ENCODE results near the gene ATP2A3.
A peak's percentile ranks its signal among the peaks of the same experiment; 100 is the strongest.

ATP2A3 gene

GRCh38 chr17:3970668-3971067 is 6.4 kb upstream of the ATP2A3 start:
- DNase-seq, result no peak

- no peak for DNase-seq
These were observed 5.7 kb upstream of the ATP2A3 start for GRCh38 chr17:3969963-3970362.

DNA sequence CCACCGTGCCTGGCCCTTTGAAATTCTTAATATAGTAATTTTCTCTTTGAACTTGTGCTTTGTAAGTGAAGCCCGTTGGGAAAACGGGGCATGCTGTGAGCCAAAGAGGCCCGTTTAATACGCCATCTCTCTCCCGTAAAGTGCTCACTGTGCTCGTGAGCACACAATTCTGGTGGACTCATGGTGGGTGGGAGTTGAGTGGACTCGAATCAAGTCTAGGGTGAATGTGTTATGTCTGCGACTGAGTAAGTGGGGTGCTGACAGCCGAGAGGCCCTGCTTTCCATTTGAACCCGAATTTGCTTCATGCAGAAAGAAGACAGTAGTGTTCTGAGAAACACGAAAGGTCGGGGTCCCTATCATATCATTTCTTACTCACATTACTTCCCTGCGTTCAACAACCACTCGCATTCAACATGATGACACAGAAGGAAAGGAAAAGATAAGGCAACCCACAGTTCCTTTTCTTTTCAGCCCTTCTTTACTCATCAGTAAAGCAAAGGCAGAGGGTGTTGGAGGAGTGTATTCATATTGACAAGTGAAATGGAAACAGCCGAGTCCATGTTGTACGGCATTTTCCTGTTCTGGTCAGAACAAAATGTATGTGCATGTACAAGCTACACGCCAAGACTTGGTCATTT is 4.8 kb upstream of the ATP2A3 start:
- DNase-seq, result no peak

DNA sequence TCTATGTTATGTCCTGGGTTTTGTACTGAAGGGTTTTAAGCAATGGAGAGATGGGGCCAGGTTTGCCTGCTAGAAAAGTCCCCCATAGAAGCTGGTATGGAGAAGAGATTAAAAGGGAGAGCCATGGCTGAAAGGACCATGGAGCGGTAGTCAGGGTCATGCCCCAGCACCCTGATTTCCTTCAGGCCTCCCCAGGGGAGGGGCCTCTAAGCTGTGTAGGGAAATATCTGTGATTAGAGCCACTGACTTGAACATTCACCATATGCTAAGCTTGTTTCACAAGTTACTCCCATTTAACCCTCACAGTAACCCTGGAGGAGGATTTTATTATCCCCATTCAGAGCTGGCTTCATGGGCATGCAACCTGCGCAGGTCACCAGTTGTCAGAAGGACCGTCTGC is 3.8 kb upstream of the ATP2A3 start:
- DNase-seq, result no peak

DNA sequence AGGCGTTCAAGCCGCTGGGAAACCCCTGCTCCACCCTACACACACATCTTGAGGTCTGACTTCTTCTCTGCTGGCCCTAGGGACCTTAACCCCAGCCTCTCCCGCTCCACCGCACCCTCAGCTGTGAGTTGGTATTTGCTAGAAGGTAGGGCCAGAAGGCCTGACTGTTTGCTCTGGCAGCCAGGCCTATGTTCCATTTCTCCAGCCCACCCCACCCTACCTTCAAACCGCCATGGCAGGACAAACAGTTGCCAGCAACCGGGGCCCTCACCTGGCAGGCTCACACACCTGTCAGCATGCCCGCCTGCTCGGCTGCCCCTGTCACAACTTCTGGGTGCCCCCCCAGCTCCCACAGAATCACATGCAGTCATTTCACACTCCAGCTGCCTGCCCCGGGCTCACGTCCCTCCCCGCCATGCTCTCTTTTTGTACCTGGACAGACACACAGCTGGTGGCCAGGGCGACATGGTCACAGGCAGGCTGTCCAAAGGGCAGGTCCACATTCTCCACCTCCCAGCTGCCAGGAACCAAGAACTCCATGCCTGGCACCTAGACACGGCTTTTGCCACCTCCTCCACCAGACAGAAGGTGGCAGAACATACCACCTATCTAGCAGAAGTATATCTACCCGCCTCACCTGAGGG is 2.6 kb upstream of the ATP2A3 start:
- no peak for DNase-seq

GRCh38 chr17:3965118-3965800 is 1.0 kb upstream of the ATP2A3 start:
- peak; percentile 58 to 60 for DNase-seq

GRCh38 chr17:3963237-3964201 is 718 bp downstream of the ATP2A3 start:
- peak; percentile 21 to 35 for DNase-seq

DNA sequence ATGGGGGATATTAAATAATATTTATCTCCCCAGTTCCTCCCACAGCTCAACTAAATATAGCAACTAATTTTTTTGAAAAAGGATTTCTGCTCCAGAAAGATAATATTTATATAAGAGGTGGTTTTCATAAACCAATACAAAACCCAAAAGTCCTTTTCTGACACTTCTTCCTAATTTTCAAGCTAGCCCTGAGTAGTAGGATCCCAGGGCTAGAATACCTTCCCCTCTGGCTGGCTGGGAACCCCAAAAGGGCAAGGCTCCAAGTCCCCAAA is 1.3 kb downstream of the ATP2A3 start:
- DNase-seq, result no peak

DNA sequence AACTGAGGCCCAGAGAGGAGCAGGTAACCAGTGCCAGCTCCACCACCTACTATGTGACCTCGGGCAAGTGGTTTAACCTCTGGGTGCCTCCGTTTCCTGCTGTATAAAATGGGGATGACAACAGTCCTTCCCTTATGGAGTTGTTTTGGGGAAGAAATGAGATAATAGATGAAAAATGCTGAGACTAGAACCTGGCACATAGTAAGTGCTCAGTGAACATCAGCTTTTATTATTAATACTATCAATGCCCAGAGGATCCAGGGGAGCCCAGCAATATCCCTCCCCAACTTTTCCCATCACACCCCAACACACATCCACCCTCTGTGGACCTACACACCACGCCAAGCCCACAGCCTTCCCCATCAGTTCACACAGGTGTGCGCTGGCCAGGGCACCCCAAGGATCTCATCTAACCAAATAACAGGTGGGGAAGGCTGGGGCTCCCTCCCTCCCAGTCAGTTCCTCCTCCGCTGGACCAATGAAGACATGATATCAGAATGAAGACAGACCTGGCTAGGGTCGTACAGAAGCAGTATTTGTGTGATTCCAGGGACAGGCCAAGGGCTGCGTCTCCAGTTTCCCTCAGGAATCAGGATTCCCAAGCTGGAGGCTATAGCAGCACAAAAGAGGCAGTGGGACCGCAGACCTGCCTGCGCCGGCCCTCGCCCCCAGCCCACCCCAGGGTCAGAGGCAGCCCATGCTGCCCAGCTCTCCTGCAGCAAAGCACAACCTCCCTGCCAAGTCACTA is 1.8 kb downstream of the ATP2A3 start:
- no peak for DNase-seq

DNA sequence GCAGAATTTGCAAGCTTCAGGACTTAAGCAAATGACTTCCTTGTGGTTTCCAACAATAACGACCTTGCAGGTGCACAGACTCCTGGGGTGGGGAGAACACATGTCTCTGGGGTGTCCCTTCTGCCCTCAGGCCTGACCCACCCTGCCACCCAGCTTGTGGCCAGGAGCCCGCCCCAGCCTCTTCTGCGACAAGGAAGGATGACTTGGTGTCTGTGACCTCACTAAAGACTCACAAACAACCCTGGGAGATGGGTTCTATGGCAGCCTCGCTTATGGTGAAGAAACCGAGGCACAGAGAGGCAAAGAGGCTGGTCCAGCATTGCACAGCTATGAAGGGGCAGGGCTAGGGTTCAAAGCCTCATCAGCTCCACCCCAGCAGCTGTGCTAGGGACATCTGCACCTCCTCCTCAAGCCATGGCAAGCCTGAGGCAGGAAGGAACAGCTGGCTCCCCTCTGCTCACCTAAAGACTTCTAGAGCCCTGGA is 2.6 kb downstream of the ATP2A3 start:
- no peak for DNase-seq

DNA sequence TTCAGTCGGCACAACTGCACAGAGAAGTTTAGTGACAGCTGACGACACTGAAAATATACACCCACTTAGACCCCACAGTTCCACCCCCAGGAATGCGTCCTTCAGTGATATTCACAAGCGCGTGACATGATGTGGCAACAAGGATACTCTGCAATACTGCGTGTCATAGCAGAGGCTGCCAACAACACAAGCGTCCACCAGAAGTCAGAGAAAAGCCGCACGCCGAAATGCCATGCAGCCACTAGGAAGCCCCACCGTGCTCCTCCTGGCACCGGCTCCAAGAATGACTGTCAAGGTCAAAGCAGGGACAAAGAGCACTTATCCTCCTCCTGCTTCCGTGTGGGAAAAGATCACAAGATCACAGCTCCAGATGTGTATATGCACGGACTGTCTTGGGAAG is 3.5 kb downstream of the ATP2A3 start:
- no peak for DNase-seq

- no peak for DNase-seq
These were observed 4.2 kb downstream of the ATP2A3 start for GRCh38 chr17:3959921-3960601.

- DNase-seq, result no peak
These were observed 4.8 kb downstream of the ATP2A3 start for GRCh38 chr17:3959295-3959899.

- DNase-seq, result no peak
These were observed 6.3 kb downstream of the ATP2A3 start for GRCh38 chr17:3957735-3958599.

DNA sequence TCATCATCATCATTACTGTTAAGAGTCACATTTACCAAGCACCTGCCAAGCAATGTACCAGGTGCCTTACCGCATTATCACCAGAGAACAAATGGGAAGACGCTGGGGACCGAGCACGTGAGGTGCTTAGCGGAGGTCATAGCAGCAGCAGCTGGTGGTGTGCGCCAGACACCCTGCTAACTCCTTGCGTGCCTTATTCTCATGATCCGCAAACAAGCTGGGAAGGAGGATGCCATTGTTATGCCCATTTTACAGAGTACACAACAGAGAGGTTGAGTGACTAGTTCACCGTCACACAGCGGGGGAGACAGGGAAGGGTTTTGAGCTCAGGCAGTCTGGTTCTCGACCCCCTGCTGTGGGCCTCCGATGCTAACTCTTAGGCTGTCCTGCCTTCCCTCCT is 7.3 kb downstream of the ATP2A3 start:
- no peak for DNase-seq

- DNase-seq, result no peak
These were observed 7.8 kb downstream of the ATP2A3 start for GRCh38 chr17:3956327-3956957.

- no peak for DNase-seq
These were observed 8.6 kb downstream of the ATP2A3 start for GRCh38 chr17:3955673-3955988.

DNA sequence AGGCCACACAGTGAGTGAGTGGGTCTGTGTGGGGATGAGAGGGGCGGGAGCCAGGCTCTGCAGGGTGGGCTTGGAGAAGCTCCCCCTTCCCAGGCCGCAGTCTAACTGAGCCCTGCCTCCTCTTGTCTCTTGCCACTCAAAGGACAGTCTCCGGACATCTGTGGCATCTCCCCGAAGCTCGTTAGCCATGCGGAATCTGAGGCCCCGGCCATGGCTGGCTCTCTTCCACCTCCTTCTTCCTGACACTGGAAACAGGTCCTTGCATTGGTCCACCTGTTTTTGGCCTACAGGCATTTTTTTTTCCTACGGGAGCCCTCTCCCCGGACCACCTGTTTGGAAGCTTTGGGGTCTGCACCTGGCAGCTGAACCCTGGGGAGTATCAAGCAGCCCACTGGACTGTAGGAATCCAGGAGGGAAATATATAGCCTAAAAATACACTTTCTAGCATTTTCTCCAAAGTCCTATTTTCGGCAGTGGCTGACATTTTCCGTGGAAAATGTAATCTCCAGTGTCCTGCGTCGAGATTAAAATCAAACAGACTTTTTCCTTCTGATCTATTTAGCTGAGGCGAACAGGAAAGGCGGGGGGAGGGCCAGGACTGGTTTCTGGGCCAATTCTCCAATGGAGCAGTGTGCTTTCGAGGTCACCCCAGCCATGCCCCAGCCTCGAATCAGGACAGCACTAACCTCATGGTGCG is 9.1 kb downstream of the ATP2A3 start:
- no peak for DNase-seq

DNA sequence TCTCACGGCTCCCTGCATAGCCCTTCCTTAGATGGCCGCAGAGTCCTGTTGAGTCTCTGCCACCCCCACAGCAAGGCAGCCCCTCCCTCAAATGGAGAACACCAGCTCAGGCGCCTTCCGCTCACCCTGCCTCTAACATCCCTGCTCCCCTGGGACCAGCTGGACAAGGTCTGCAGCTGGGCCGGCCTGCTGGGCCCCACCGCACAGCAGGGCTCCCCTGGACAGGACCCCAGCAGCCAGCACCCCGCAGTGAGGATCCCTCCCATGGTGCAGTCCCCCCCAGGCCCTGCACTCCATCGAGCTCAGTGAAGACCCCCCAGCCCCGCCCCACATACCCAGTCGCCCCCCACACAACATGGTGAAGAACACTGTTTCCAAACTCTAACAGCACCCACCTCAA is 10.2 kb downstream of the ATP2A3 start:
- DNase-seq, result no peak

- no peak for DNase-seq
These were observed 10.7 kb downstream of the ATP2A3 start for GRCh38 chr17:3953542-3953941.
